ENCODE results near the gene TRIM32.

GRCh38 chr9:116662646-116663310, 24.3 kb upstream of the TRIM32 start:
- no peak for TF ChIP-seq POLR2A (IDR thresholded peaks at IDR 0.05; ENCODE audit: low read length)
- no peak for TF ChIP-seq GATA1 (IDR thresholded peaks at IDR 0.05; ENCODE audit: low read depth, low read length)

Data from erythroblast (primary cell).